Measurements from ENCODE around the gene MCUR1. TPM values are rescaled to one million over a fixed set of nuclear protein-coding genes. Genes with fewer than 3 reads are reported as not detected.
A peak's percentile ranks its signal among the peaks of the same experiment; 100 is the strongest.

The MCUR1 gene
- total RNA-seq, 1 experiment from 2014 or later = 35.4 TPM

- H2AFZ ChIP-seq (ENCODE audit: low read length) = no peak overlapping the region
- H4K8ac ChIP-seq (replicated peaks; ENCODE audit: insufficient read length, low read depth, low read length) = no peak overlapping the region
- no peak overlapping the region for H4K5ac ChIP-seq (ENCODE audit: insufficient read length, low read depth, low read length)
- H2BK5ac ChIP-seq (ENCODE audit: insufficient read length, low read length) = no peak overlapping the region
- no peak overlapping the region for H2AK5ac ChIP-seq (ENCODE audit: insufficient read length, low read length)
- peaks cover 15% of the 10 kb centered on the region; the same call in 1 of the 2 replicates for H3K79me2 ChIP-seq (ENCODE audit: insufficient read depth, low read length)
- H2BK20ac ChIP-seq (ENCODE audit: low read depth, low read length, poor library complexity, severe bottlenecking) = no peak overlapping the region
- Mint-ChIP-seq H3K27me3 (ENCODE audit: low read depth) (peaks cover 2% of the 10 kb centered on the region; the same call in 1 of the 2 replicates), H3K27ac (peak overlapping the region in 1 of 3 experiments; percentile 45; a peak in 1 of 7 replicates), H3K4me3 (no peak overlapping the region; a peak in 1 of 5 replicates), H3K4me1 (peaks cover 28 to 30% of the 10 kb centered on the region in 2 experiments), H3K9me3 (no peaks in the 10 kb centered on the region), H3K36me3 (ENCODE audit: insufficient read depth in 1 of 3, low read depth in 3 of 3) (peaks cover 0 to 13% (median 10%) of the 10 kb centered on the region in 3 experiments; a peak in 2 of 7 replicates)
- no peak for DNase-seq
- no peak overlapping the region for H3K14ac ChIP-seq (ENCODE audit: insufficient read depth, low read length)
- H3K23ac ChIP-seq (ENCODE audit: insufficient read length, low read depth, low read length) = no peak overlapping the region
- no peak overlapping the region for H3K27ac ChIP-seq (ENCODE audit: insufficient read length, low read depth, low read length)
- H4K20me1 ChIP-seq (ENCODE audit: control insufficient read depth, insufficient read depth, insufficient read length) = no peaks in the 10 kb centered on the region
- no peak overlapping the region for H3T11ph ChIP-seq (ENCODE audit: low read length)
- peaks cover 3% of the 10 kb centered on the region for H3K23me2 ChIP-seq (ENCODE audit: insufficient read length, low read depth, low read length, poor library complexity, severe bottlenecking)
- TF ChIP-seq CTCF (conservative IDR thresholded peaks at IDR 0.05) = no peak
- no peaks in the 10 kb centered on the region for H3K79me1 ChIP-seq (ENCODE audit: insufficient read depth, low read depth, low read length, poor library complexity, severe bottlenecking)
- H3K27me3 ChIP-seq (ENCODE audit: insufficient read depth, low read length) = no peaks in the 10 kb centered on the region
- H3K18ac ChIP-seq (ENCODE audit: insufficient read length, low read depth, low read length) = no peak overlapping the region
- peaks cover 2% of the 10 kb centered on the region; the same call in 1 of the 2 replicates for H3K4me1 ChIP-seq (ENCODE audit: insufficient read depth, low read length)
- H3K56ac ChIP-seq (ENCODE audit: insufficient read length, low read depth, low read length) = no peak overlapping the region
- H3K9ac ChIP-seq (ENCODE audit: extremely low read depth, insufficient read length, low read length) = no peak overlapping the region
- no peak overlapping the region for H2BK12ac ChIP-seq (ENCODE audit: insufficient read length, low read depth, low read length)
- WGBS (ENCODE audit: extremely low coverage, insufficient read length, low lambda C conversion rate) = 100% methylated on average over 1 of the region's 8 CpGs
- no peaks in the 10 kb centered on the region for H3K9me3 ChIP-seq (ENCODE audit: control insufficient read depth, low read depth, low read length)
- no peak overlapping the region for H3K4me2 ChIP-seq (ENCODE audit: insufficient read depth, insufficient read length, low read length)
- no peak overlapping the region for H2BK15ac ChIP-seq (ENCODE audit: low read depth, low read length)
- no peak overlapping the region for H3K4ac ChIP-seq (ENCODE audit: low read depth, low read length)
- no peak overlapping the region for H4K91ac ChIP-seq (ENCODE audit: insufficient read length, low read depth, low read length)
- no peak overlapping the region for H2BK120ac ChIP-seq (ENCODE audit: low read depth, low read length, poor library complexity, severe bottlenecking)
These were observed 2.6 kb downstream of the MCUR1 start for GRCh38 chr6:13811627-13812358.
